BJ (cell line): ENCODE data around the gene CEL. TPM values are rescaled to one million over a fixed set of nuclear protein-coding genes. Genes with fewer than 3 reads are reported as not detected.
A peak's percentile ranks its signal among the peaks of the same experiment; 100 is the strongest.

Experiments used
- CTCF ChIA-PET: fragments of 350-600 bp; formaldehyde crosslinking; extraction: SDS; loops from one replicate; lab custom pipeline; 2021; ENCODE audit warnings: antibody characterized with exemption, inconsistent platforms; lab: Yijun Ruan, JAX
- POLR2A ChIA-PET: fragments of 300-600 bp; sonication (Branson Sonifier 250); formaldehyde crosslinking; extraction: SDS; loops from one replicate; lab custom pipeline; 2021; ENCODE audit warnings: antibody characterized with exemption; lab: Charles Lee
- DNase-seq: peaks from one replicate; pipeline ENCODE4 v3.0.0-alpha.2; 2011; ENCODE audit warnings: low read depth
- H3K27me3 ChIP-seq: 2 replicates; pipeline ENCODE4 v1.6.0; 2011; ENCODE audit warnings: low read length; ENCODE audit not compliant: control insufficient read depth, insufficient read depth
- H3K36me3 ChIP-seq: 2 replicates; pipeline ENCODE4 v1.5.1; 2011; ENCODE audit warnings: low read length; ENCODE audit not compliant: control insufficient read depth, insufficient read depth
- H3K4me3 ChIP-seq: 2 replicates; pipeline ENCODE4 v1.5.1; 2011; ENCODE audit warnings: low read depth, mild to moderate bottlenecking, control low read depth, low read length
- CTCF ChIP-seq: IDR thresholded peaks from 2 replicates; pipeline ENCODE4 v1.5.1; 2011; ENCODE audit warnings: low read depth, mild to moderate bottlenecking, control low read depth, inconsistent platforms, low read length, moderate library complexity; ENCODE audit not compliant: insufficient read depth
- polyA plus RNA-seq: library from polyadenylated mRNA; depleted of rRNA; stranded (reverse); fragments of >200 nt; gene quantifications from 2 replicates; pipeline ENCODE4 v1.2.3, GENCODE V29; 2011

CEL gene
- polyA plus RNA-seq, 1 experiment, result 0.49 TPM

- POLR2A ChIA-PET, result no interaction called here
- Histone ChIP-seq H3K27me3 (no peaks in the 10 kb centered on the region), H3K4me3 (no peak overlapping the region), H3K36me3 (peaks cover 50% of the 10 kb centered on the region)
- DNase-seq, result no peak
- TF ChIP-seq CTCF, result no peak
- CTCF ChIA-PET, result interaction anchor here (0.6 to 25.9 kb wide), 17 partner anchors 10 to 158 kb away, joined by 3 to 505 read pairs (median 4); partner anchors contain the start of gene TSC1
Measured at GRCh38 chr9:133102190-133103021, 40.6 kb downstream of the CEL start.

- TF ChIP-seq CTCF, result peak; percentile 95
- CTCF ChIA-PET, result interaction anchor here (0.6 to 25.9 kb wide), 18 partner anchors 11 to 271 kb away, joined by 3 to 505 read pairs (median 4); partner anchors contain the start of gene TSC1
- H3K36me3 ChIP-seq, result peaks cover 53% of the 10 kb centered on the region
- H3K4me3 ChIP-seq, result no peak overlapping the region
- no peak for DNase-seq
- H3K27me3 ChIP-seq, result no peaks in the 10 kb centered on the region
- POLR2A ChIA-PET, result no interaction called here
Measured at GRCh38 chr9:133103183-133103986, 41.6 kb downstream of the CEL start.

GRCh38 chr9:133103987-133104505, 42.3 kb downstream of the CEL start:
- peaks cover 49% of the 10 kb centered on the region for H3K36me3 ChIP-seq
- no peak for TF ChIP-seq CTCF
- no peak for DNase-seq
- no peaks in the 10 kb centered on the region for H3K27me3 ChIP-seq
- POLR2A ChIA-PET, result no interaction called here
- H3K4me3 ChIP-seq, result no peak overlapping the region
- CTCF ChIA-PET, result interaction anchor here (0.9 to 25.9 kb wide), 11 partner anchors 11 to 270 kb away, joined by 3 to 505 read pairs (median 5); no protein-coding TSS in a partner anchor

GRCh38 chr9:133104718-133105460, 43.1 kb downstream of the CEL start:
- H3K36me3 ChIP-seq, result peaks cover 47% of the 10 kb centered on the region
- TF ChIP-seq CTCF, result no peak
- H3K27me3 ChIP-seq, result no peaks in the 10 kb centered on the region
- H3K4me3 ChIP-seq, result no peak overlapping the region
- ChIA-PET CTCF (interaction anchor here (1.3 to 25.9 kb wide), 4 partner anchors 10 to 43 kb away, joined by 6 to 505 read pairs (median 34); no protein-coding TSS in a partner anchor), POLR2A (no interaction called here)
- no peak for DNase-seq
